GM12878 (cell line): ENCODE measurements around the gene IL17RB. TPM values are rescaled to one million over a fixed set of nuclear protein-coding genes. Genes with fewer than 3 reads are reported as not detected.

Source experiments
- ATAC-seq: fragments of 200-7000 bp; cut with Tn5 transposase; 3 replicates; pipeline ENCODE4 v1.9.1; 2020; ENCODE audit warnings: mild to moderate bottlenecking, moderate library complexity
- BruUV-seq: library from RNA; stranded (reverse); fragments of 400-500 nt; replicated peaks from 2 replicates; lab custom pipeline; 2021; lab: Mats Ljungman, UMichigan
- CTCF ChIA-PET: fragments of 300-600 bp; sonication (Branson Sonifier 250); formaldehyde crosslinking; extraction: SDS; loops from one replicate; lab custom pipeline; 2021; ENCODE audit warnings: inconsistent platforms; lab: Yijun Ruan, JAX
- POLR2A ChIA-PET: fragments of 350-600 bp; formaldehyde crosslinking; extraction: SDS; loops from one replicate; lab custom pipeline; 2021; ENCODE audit warnings: inconsistent platforms; lab: Charles Lee
- RAD21 ChIA-PET: fragments of 300-600 bp; sonication (Branson Sonifier 250); formaldehyde crosslinking; loops from one replicate; lab custom pipeline; 2023; ENCODE audit warnings: antibody characterized with exemption; ENCODE audit not compliant: unreplicated experiment; lab: Charles Lee
- SMC1A ChIA-PET: fragments of 300-600 bp; sonication (Branson Sonifier 250); formaldehyde crosslinking; loops from one replicate; lab custom pipeline; 2023; ENCODE audit not compliant: unreplicated experiment, uncharacterized antibody; lab: Charles Lee
- DNase-seq: peaks from one replicate; pipeline ENCODE4 v3.0.0-alpha.2; 2011; ENCODE audit warnings: low read depth, low spot score
- FAIRE-seq: peaks from 3 replicates; lab custom pipeline; 2011; peaks lifted over from hg19 to GRCh38; lab: Jason Lieb, UNC
- H2AFZ ChIP-seq: 2 replicates; pipeline ENCODE4 v1.6.0; 2011; ENCODE audit warnings: low read depth, low read length, control low read depth; ENCODE audit not compliant: control insufficient read depth
- H3K27ac ChIP-seq: 2 replicates; pipeline ENCODE4 v1.5.1; 2011; ENCODE audit warnings: control low read depth; ENCODE audit not compliant: control insufficient read depth, insufficient read depth
- H3K27me3 ChIP-seq, 2 experiments: replicated peaks in 1 of 2; 2 replicates each; pipeline versions ENCODE4 v1.6.0 to v1.6.1; 2011; ENCODE audit warnings: low read length in 1 of 2; ENCODE audit not compliant: control insufficient read depth in 2 of 2, insufficient read depth in 2 of 2
- H3K36me3 ChIP-seq, 2 experiments: 2 replicates each; pipeline ENCODE4 v1.5.1; 2011; ENCODE audit warnings: low read length in 1 of 2; ENCODE audit not compliant: control insufficient read depth in 2 of 2, insufficient read depth in 2 of 2
- H3K4me1 ChIP-seq: 2 replicates; pipeline ENCODE4 v1.6.1; 2011; ENCODE audit warnings: mild to moderate bottlenecking, low read length, moderate library complexity, mixed read lengths; ENCODE audit not compliant: control insufficient read depth, insufficient read depth
- H3K4me2 ChIP-seq: 2 replicates; pipeline ENCODE4 v1.6.0; 2011; ENCODE audit warnings: control low read depth; ENCODE audit not compliant: control insufficient read depth, insufficient read depth
- H3K4me3 ChIP-seq: fragments of 200-600 bp; sonication (generic); 2 replicates; pipeline ENCODE4 v1.5.1; 2016
- H3K79me2 ChIP-seq: 2 replicates; pipeline ENCODE4 v1.6.0; 2011; ENCODE audit warnings: low read length; ENCODE audit not compliant: control insufficient read depth, insufficient read depth
- H3K9ac ChIP-seq: 2 replicates; pipeline ENCODE4 v1.8.0; 2011; ENCODE audit warnings: low read length, control low read depth, mixed read lengths; ENCODE audit not compliant: control insufficient read depth, insufficient read depth
- H3K9me3 ChIP-seq: replicated peaks from 3 replicates; pipeline ENCODE4 v1.5.1; 2011; ENCODE audit warnings: mild to moderate bottlenecking, low read length; ENCODE audit not compliant: control insufficient read depth, insufficient read depth
- H4K20me1 ChIP-seq: 2 replicates; pipeline ENCODE4 v1.6.0; 2011; ENCODE audit not compliant: control insufficient read depth, insufficient read depth
- ATF2 ChIP-seq: IDR thresholded peaks from 2 replicates; pipeline ENCODE4 v1.6.1; 2012; ENCODE audit warnings: low read length, inconsistent platforms
- BMI1 ChIP-seq: fragments of 450-650 bp; IDR thresholded peaks from 2 replicates; pipeline ENCODE4 v1.6.1; 2016; ENCODE audit warnings: mild to moderate bottlenecking, moderate library complexity, borderline replicate concordance
- BRCA1 ChIP-seq: IDR thresholded peaks from 2 replicates; pipeline ENCODE4 v1.6.1; 2011; ENCODE audit warnings: low read depth, low read length, improper control_type of control experiment
- CHD2 ChIP-seq: IDR thresholded peaks from 2 replicates; pipeline ENCODE4 v1.6.1; 2011; ENCODE audit warnings: low read depth, low read length, improper control_type of control experiment, borderline replicate concordance
- ETV6 ChIP-seq, 2 experiments: fragments of 450-650 bp in 1 of 2; IDR thresholded peaks in 1 of 2; conservative IDR thresholded peaks in 1 of 2; 2 replicates each; pipeline ENCODE4 v1.6.1; 2014; ENCODE audit warnings: antibody characterized with exemption in 1 of 2, borderline replicate concordance in 1 of 2, low read depth in 1 of 2, mild to moderate bottlenecking in 1 of 2, moderate library complexity in 1 of 2
- MEF2A ChIP-seq: IDR thresholded peaks from 2 replicates; pipeline ENCODE4 v1.6.1; 2011; ENCODE audit warnings: low read depth, mild to moderate bottlenecking, low read length, moderate library complexity; ENCODE audit not compliant: insufficient read depth
- MYC ChIP-seq: IDR thresholded peaks from 2 replicates; pipeline ENCODE4 v1.6.1; 2011; ENCODE audit warnings: mild to moderate bottlenecking, low read length, moderate library complexity, inconsistent platforms; ENCODE audit not compliant: insufficient read depth, insufficient replicate concordance, insufficient read length, severe bottlenecking
- NR2C2 ChIP-seq: IDR thresholded peaks from 2 replicates; pipeline ENCODE4 v1.6.1; 2011; ENCODE audit warnings: borderline replicate concordance, low read depth; ENCODE audit not compliant: control insufficient read depth, insufficient read length
- POLR2AphosphoS5 ChIP-seq: IDR thresholded peaks from 2 replicates; pipeline ENCODE4 v1.6.1; 2011; ENCODE audit warnings: mild to moderate bottlenecking, low read length, inconsistent platforms
- RB1 ChIP-seq: fragments of 450-650 bp; formaldehyde crosslinking; IDR thresholded peaks from 2 replicates; pipeline ENCODE4 v1.6.1; 2017; ENCODE audit warnings: mild to moderate bottlenecking, borderline replicate concordance
- RCOR1 ChIP-seq: conservative IDR thresholded peaks from 2 replicates; pipeline ENCODE4 v1.6.1; 2012; ENCODE audit warnings: low read depth, low read length, improper control_type of control experiment
- RUNX3 ChIP-seq: IDR thresholded peaks from 2 replicates; pipeline ENCODE4 v1.6.1; 2012; ENCODE audit warnings: low read length, inconsistent platforms
- STAT1 ChIP-seq: fragments of 450-650 bp; conservative IDR thresholded peaks from 2 replicates; pipeline ENCODE4 v1.6.1; 2014; ENCODE audit warnings: antibody characterized with exemption, mild to moderate bottlenecking
- SUPT20H ChIP-seq: IDR thresholded peaks from 2 replicates; pipeline ENCODE4 v1.6.1; 2011; ENCODE audit warnings: low read depth, mild to moderate bottlenecking, low read length, moderate library complexity, borderline replicate concordance; ENCODE audit not compliant: control insufficient read depth
- TBL1XR1 ChIP-seq: IDR thresholded peaks from 2 replicates; pipeline ENCODE4 v1.6.1; 2012; ENCODE audit warnings: low read depth, low read length, improper control_type of control experiment
- YY1 ChIP-seq: IDR thresholded peaks from 2 replicates; pipeline ENCODE4 v1.6.1; 2011; ENCODE audit warnings: low read depth, mild to moderate bottlenecking, low read length
- ZNF274 ChIP-seq: IDR thresholded peaks from one replicate; pipeline ENCODE4 v1.8.0; 2011; ENCODE audit not compliant: insufficient read length, insufficient read depth
- WGBS: methylation state at CpG from one replicate; pipeline ENCODE4 v1.1.6; 2016; ENCODE audit warnings: low lambda C conversion rate; ENCODE audit not compliant: insufficient replicate concordance, insufficient coverage; ENCODE audit errors: missing lambda C conversion rate; 5-methylcytosine and 5-hydroxymethylcytosine counted together
- in situ Hi-C: fragments of 300-500 bp; cut with MboI; formaldehyde crosslinking; loops from 9 replicates; pipeline ENCODE4 v1.14.3; 2018; ENCODE audit warnings: mixed read lengths
- intact Hi-C: fragments of 100-400 bp; cut with micrococcal nuclease; formaldehyde crosslinking; loops from one replicate; pipeline ENCODE4 v1.14.2; 2022; ENCODE audit not compliant: unreplicated experiment
- polyA plus RNA-seq, 11 experiments: library from polyadenylated mRNA; depleted of rRNA in 4 of 11; unstranded in 6 of 11; stranded (reverse) in 5 of 11; fragments of >200 nt; fragmentation: Nextera tagmentation in 4 of 11; fragmentation: Illumina TruSeq in 1 of 11; extraction: Ambion mirVana in 4 of 11; extraction: Trizol in 1 of 11; gene quantifications; 1 replicate in 1 of 11; 2 replicates in 10 of 11; pipeline versions ENCODE4 v1.2.1 to v1.2.3, GENCODE V29; 2011 to 2016; ENCODE audit warnings: inconsistent platforms in 2 of 11, missing spikeins in 2 of 11, low read depth in 1 of 11
- total RNA-seq, 4 experiments: library from RNA; depleted of rRNA in 3 of 4; stranded (reverse); fragments of >200 nt in 3 of 4; fragmentation: Illumina TruSeq in 1 of 4; extraction: Trizol in 1 of 4; gene quantifications; 2 replicates each; pipeline versions ENCODE4 v1.2.1 to v1.2.3, GENCODE V29; 2013 to 2021

IL17RB gene
- total and polyA plus RNA-seq, 10 of the 15 experiments (the other 5 are each of a cell fraction or from before 2014, with no cell fraction given), result 1.9 to 17.2 (median 2.9) TPM

- no peaks in the 10 kb centered on the region for H3K4me1 ChIP-seq
- no peak overlapping the region for H3K9ac ChIP-seq
- no peak overlapping the region for H3K4me3 ChIP-seq
- H4K20me1 ChIP-seq, result no peaks in the 10 kb centered on the region
- FAIRE-seq, result no peak
- DNase-seq, result no peak
- TF ChIP-seq SUPT20H (no peak), TBL1XR1 (no peak), ETV6 (conservative IDR thresholded peaks at IDR 0.05 in 1 of 2, IDR thresholded peaks at IDR 0.05 in 1 of 2; ENCODE audit: borderline replicate concordance in 1 of 2, low read depth in 1 of 2) (no peak), RUNX3 (no peak), MEF2A (no peak), BRCA1 (no peak), NR2C2 (no peak), BMI1 (no peak), POLR2AphosphoS5 (no peak), CHD2 (no peak), MYC (no peak), STAT1 (no peak), RB1 (no peak), ATF2 (no peak), ZNF274 (no peak), RCOR1 (no peak), YY1 (no peak)
- SMC1A ChIA-PET, result interaction anchor here (1.0 to 1.9 kb wide), 4 partner anchors 8 to 46 kb away, joined by 3 to 5 read pairs (median 4); no protein-coding TSS in a partner anchor
- no peak overlapping the region for H3K4me2 ChIP-seq
- RAD21 ChIA-PET, result no interaction called here
- no peaks in the 10 kb centered on the region for H3K9me3 ChIP-seq
- POLR2A ChIA-PET, result interaction anchor here (0.6 to 1.2 kb wide), 3 partner anchors 13 to 905 kb away, joined by 3 to 5 read pairs (median 3); no protein-coding TSS in a partner anchor
- CTCF ChIA-PET, result interaction anchor here (0.5 kb wide), 1 partner anchor 393 kb away, joined by 3 read pairs; no protein-coding TSS in a partner anchor
- no peaks in the 10 kb centered on the region for H3K36me3 ChIP-seq
- BruUV-seq, result no TSS peak
- intact Hi-C loops, result no loop called here
- in situ Hi-C loops, result no loop called here
- WGBS, result 53% methylated on average over 2 of the region's 2 CpGs
- no peak overlapping the region for H3K27ac ChIP-seq
- no peaks in the 10 kb centered on the region for H3K79me2 ChIP-seq
- no peaks in the 10 kb centered on the region for H3K27me3 ChIP-seq
- H2AFZ ChIP-seq, result no peak overlapping the region
- ATAC-seq, result no peak
These were observed 53.4 kb downstream of the IL17RB start for GRCh38 chr3:53899750-53900149.
